ENCODE results near the gene DDX10. TPM values are rescaled to one million over a fixed set of nuclear protein-coding genes. Genes with fewer than 3 reads are reported as not detected.
"Not testable (repeated sequence)": the region's sequence is repeated elsewhere in the genome, so short reads cannot be mapped to it uniquely, and the experiment has no call there.

Gene DDX10
- total RNA-seq, 1 donor from 2014 or later, result 24.5 TPM

- no peak for DNase-seq (ENCODE audit: low read depth)
- Histone ChIP-seq H3K4me3 (ENCODE audit: low read depth, low read length) (no peak overlapping the region), H3K36me3 (ENCODE audit: control insufficient read depth, insufficient read depth, low read length) (no peaks in the 10 kb centered on the region), H3K27me3 (ENCODE audit: control insufficient read depth, insufficient read depth, low read length) (no peaks in the 10 kb centered on the region)
- no peak for TF ChIP-seq CTCF (IDR thresholded peaks at IDR 0.05; ENCODE audit: insufficient read depth, low read length, poor library complexity, severe bottlenecking)
These were observed 68.7 kb downstream of the DDX10 start for GRCh38 chr11:108733479-108734116.

DNA sequence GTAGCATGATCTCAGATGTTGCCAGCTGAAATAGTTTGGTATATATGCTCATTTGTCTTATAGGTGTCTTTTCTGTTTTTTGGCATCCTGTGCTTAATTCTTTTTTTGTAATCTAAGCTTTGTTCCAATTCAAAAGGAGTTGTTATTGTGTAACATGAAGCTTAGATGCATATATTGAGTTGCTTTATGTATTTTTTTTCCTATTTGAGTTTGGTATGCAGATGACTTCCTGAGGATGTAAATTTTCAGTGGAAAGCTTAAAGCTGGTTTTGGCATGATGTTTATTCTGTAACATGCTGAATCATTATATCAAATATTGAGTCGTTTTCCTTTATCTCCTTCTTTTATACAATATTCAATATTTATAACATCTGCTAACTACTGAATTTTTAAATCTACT lies 69.4 kb downstream of the DDX10 start:
- TF ChIP-seq CTCF (IDR thresholded peaks at IDR 0.05; ENCODE audit: insufficient read depth, low read length, poor library complexity, severe bottlenecking), result no peak
- DNase-seq (ENCODE audit: low read depth), result no peak
- H3K4me3 ChIP-seq (ENCODE audit: low read depth, low read length), result no peak overlapping the region
- no peaks in the 10 kb centered on the region for H3K27me3 ChIP-seq (ENCODE audit: control insufficient read depth, insufficient read depth, low read length)
- no peaks in the 10 kb centered on the region for H3K36me3 ChIP-seq (ENCODE audit: control insufficient read depth, insufficient read depth, low read length)

- Histone ChIP-seq H3K36me3 (ENCODE audit: control insufficient read depth, insufficient read depth, low read length) (no peaks in the 10 kb centered on the region), H3K4me3 (ENCODE audit: low read depth, low read length) (no peak overlapping the region), H3K27me3 (ENCODE audit: control insufficient read depth, insufficient read depth, low read length) (no peaks in the 10 kb centered on the region)
- peak; percentile 35 for TF ChIP-seq CTCF (IDR thresholded peaks at IDR 0.05; ENCODE audit: insufficient read depth, low read length, poor library complexity, severe bottlenecking)
- DNase-seq (ENCODE audit: low read depth), result no peak
These were observed 70.2 kb downstream of the DDX10 start for GRCh38 chr11:108734956-108735559.

DNA sequence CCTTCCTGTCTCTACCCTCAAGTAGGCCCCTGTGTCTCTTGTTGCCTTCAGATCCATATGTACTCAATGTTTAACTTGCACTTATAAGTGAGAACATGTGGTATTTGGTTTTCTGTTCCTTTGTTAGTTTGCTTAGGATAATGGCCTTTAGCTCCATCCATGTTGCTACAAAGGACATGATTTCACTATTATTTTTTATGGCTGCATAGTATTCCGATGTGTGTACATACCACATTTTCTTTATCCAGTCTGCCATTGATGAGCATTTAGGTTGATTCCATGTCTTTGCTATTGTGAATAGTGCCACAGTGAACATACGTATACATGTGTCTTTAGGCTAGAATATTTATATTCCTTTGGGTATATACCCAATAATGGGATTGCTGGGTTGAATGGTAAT lies 75.3 kb downstream of the DDX10 start:
- not testable (repeated sequence) for H3K4me3 ChIP-seq (ENCODE audit: low read depth, low read length); H3K36me3 ChIP-seq (ENCODE audit: control insufficient read depth, insufficient read depth, low read length); H3K27me3 ChIP-seq (ENCODE audit: control insufficient read depth, insufficient read depth, low read length); DNase-seq (ENCODE audit: low read depth)

DNA sequence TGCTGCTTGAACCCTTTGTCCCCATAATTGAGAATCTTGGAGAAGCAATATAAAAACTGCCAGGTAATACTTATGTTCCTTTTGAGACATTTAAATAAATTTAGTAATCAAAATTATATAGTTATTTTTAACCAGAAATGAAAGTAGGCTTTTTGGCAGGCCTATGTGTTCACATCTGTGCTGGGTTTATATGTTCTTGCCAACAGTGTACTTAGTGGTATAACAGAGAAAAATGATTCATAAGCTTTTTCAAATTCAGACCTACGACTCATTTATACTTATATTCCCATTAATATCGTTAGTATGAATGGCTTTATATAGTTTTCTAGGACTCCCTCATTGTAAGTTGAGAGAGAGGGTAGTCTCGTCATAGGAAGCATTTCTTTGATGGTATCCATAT lies 79.0 kb downstream of the DDX10 start:
- H3K27me3 ChIP-seq (ENCODE audit: control insufficient read depth, insufficient read depth, low read length), result no peaks in the 10 kb centered on the region
- H3K36me3 ChIP-seq (ENCODE audit: control insufficient read depth, insufficient read depth, low read length), result no peaks in the 10 kb centered on the region
- TF ChIP-seq CTCF (IDR thresholded peaks at IDR 0.05; ENCODE audit: insufficient read depth, low read length, poor library complexity, severe bottlenecking), result no peak
- no peak for DNase-seq (ENCODE audit: low read depth)
- H3K4me3 ChIP-seq (ENCODE audit: low read depth, low read length), result no peak overlapping the region

DNA sequence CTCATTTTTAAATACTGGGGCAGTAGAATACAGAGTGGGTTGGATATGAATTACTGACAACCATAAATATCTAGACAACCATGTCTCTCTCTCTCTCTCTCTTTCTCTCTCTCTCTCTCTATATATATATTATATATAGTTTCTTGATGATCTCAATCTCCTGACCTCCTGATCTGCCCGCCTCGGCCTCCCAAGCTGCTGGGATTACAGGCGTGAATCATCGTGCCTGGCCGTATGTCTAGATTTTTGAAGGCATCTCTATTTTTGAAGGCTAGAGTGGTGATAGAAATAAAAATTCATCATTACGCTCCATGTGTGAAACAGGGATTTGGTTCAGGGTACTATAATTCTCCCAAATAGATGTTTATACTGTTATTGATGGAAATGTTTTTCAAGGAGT lies 84.1 kb downstream of the DDX10 start:
- no peaks in the 10 kb centered on the region for H3K27me3 ChIP-seq (ENCODE audit: control insufficient read depth, insufficient read depth, low read length)
- DNase-seq (ENCODE audit: low read depth), result no peak
- H3K4me3 ChIP-seq (ENCODE audit: low read depth, low read length), result no peak overlapping the region
- H3K36me3 ChIP-seq (ENCODE audit: control insufficient read depth, insufficient read depth, low read length), result no peaks in the 10 kb centered on the region
- TF ChIP-seq CTCF (IDR thresholded peaks at IDR 0.05; ENCODE audit: insufficient read depth, low read length, poor library complexity, severe bottlenecking), result no peak
